Measurements from ENCODE around the gene CD14. TPM values are rescaled to one million over a fixed set of nuclear protein-coding genes. Genes with fewer than 3 reads are reported as not detected.
"Not testable (repeated sequence)": the region's sequence is repeated elsewhere in the genome, so short reads cannot be mapped to it uniquely, and the experiment has no call there.

The CD14 gene
- polyA plus RNA-seq, 1 experiment = 0.29 TPM

- Histone ChIP-seq H3K27me3 (ENCODE audit: control insufficient read depth, insufficient read depth, low read length) (no peaks in the 10 kb centered on the region), H3K9me3 (ENCODE audit: control insufficient read depth, insufficient read depth, low read length) (no peaks in the 10 kb centered on the region; the same call in 1 of the 2 replicates), H3K4me3 (ENCODE audit: low read depth, low read length) (no peak within 1 kb of the TSS), H3K27ac (ENCODE audit: low read depth, low read length) (no peak within 1 kb of the TSS)
- ChIA-PET CTCF (no interaction called here), POLR2A (interaction anchor here (0.6 kb wide), 1 partner anchor 12 kb away, joined by 4 read pairs; no protein-coding TSS in a partner anchor)
- no peak for TF ChIP-seq CTCF (IDR thresholded peaks at IDR 0.05; ENCODE audit: low read depth, low read length)
- no peak for DNase-seq (ENCODE audit: low read depth, low spot score)
Observed at GRCh38 chr5:140673187-140673976, 40.4 kb upstream of the CD14 start, which contains the start of gene DND1. TSS of gene DND1 (minus strand) at chr5:140673576. CDS start at chr5:140673542, 34 bp downstream.

- Histone ChIP-seq H3K4me3 (ENCODE audit: low read depth, low read length) (no peak overlapping the region), H3K27me3 (ENCODE audit: control insufficient read depth, insufficient read depth, low read length) (no peaks in the 10 kb centered on the region), H3K9me3 (ENCODE audit: control insufficient read depth, insufficient read depth, low read length) (no peaks in the 10 kb centered on the region; the same call in 1 of the 2 replicates), H3K27ac (ENCODE audit: low read depth, low read length) (no peak overlapping the region)
- POLR2A ChIA-PET = interaction anchor here (0.6 kb wide), 1 partner anchor 12 kb away, joined by 4 read pairs; no protein-coding TSS in a partner anchor
- TF ChIP-seq CTCF (IDR thresholded peaks at IDR 0.05; ENCODE audit: low read depth, low read length) = no peak
- no peak for DNase-seq (ENCODE audit: low read depth, low spot score)
- CTCF ChIA-PET = no interaction called here
Observed at GRCh38 chr5:140672455-140673186, 39.6 kb upstream of the CD14 start.

- no peak for DNase-seq (ENCODE audit: low read depth, low spot score)
- H3K9me3 ChIP-seq (ENCODE audit: control insufficient read depth, insufficient read depth, low read length) = no peaks in the 10 kb centered on the region; the same call in 1 of the 2 replicates
- no peak overlapping the region for H3K27ac ChIP-seq (ENCODE audit: low read depth, low read length)
- ChIA-PET POLR2A (interaction anchor here (0.8 kb wide), 1 partner anchor 19 kb away, joined by 3 read pairs; the partner anchor contains the start of genes HARS1 and HARS2), CTCF (interaction anchor here (0.6 kb wide), 1 partner anchor 319 kb away, joined by 3 read pairs; no protein-coding TSS in a partner anchor)
- H3K27me3 ChIP-seq (ENCODE audit: control insufficient read depth, insufficient read depth, low read length) = no peaks in the 10 kb centered on the region
- TF ChIP-seq CTCF (IDR thresholded peaks at IDR 0.05; ENCODE audit: low read depth, low read length) = no peak
- H3K4me3 ChIP-seq (ENCODE audit: low read depth, low read length) = no peak overlapping the region
Observed at GRCh38 chr5:140671472-140672125, 38.6 kb upstream of the CD14 start.

GRCh38 chr5:140671035-140671434 is 38.1 kb upstream of the CD14 start:
- H3K27me3 ChIP-seq (ENCODE audit: control insufficient read depth, insufficient read depth, low read length); CTCF ChIA-PET; H3K9me3 ChIP-seq (ENCODE audit: control insufficient read depth, insufficient read depth, low read length); DNase-seq (ENCODE audit: low read depth, low spot score); H3K4me3 ChIP-seq (ENCODE audit: low read depth, low read length); POLR2A ChIA-PET; H3K27ac ChIP-seq (ENCODE audit: low read depth, low read length): not testable (repeated sequence)

All from AG04450 (cell line).